GM21515 (cell line): ENCODE data around the gene PACS2.
"Not testable (repeated sequence)": the region's sequence is repeated elsewhere in the genome, so short reads cannot be mapped to it uniquely, and the experiment has no call there.

ENCODE experiments used
- ATAC-seq: cut with Tn5 transposase; IDR thresholded peaks from one replicate; pipeline ENCODE4 v1.9.1; 2021; ENCODE audit not compliant: unreplicated experiment

PACS2 gene

DNA sequence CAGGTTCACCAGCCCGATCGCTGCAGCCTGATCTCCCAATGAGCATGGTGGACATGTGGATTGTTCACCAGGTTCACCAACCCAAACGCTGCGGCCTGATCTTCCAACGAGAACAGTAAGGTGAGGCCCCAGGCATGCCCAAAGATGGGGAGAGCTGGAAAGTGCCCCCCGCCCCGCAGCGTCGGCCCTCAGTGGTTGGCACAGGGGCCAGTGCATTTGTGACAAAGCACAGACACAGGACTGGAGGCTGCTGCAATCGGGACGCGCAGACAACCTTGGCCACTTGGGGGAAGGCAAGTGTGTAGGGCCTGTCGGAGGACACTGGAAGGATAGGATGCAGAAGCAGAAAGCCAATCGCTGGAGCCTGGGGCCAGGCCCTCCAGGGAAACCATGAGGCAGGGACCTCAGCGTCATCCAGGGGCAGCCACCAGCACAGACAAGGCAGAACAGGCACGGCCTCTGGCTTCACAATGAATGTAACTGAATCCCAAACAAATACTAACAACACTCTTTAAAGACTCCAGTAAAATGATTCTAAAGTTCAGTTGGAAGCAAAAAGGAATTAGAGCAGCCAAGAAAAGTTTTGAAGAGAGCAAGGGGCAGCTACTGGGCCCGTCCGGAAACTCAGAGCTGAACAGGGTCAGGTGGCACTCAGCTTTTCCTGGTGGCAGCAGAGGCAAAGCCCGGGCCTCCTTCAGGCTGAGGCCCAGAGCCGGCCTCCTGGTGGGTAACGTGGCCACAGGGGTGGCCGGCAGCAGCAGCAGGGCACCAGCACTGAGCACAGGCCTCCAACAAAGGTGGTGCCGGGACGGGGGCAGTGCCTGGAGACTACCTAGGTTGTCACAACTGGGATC is 27.1 kb upstream of the PACS2 start:
- no peak for ATAC-seq

DNA sequence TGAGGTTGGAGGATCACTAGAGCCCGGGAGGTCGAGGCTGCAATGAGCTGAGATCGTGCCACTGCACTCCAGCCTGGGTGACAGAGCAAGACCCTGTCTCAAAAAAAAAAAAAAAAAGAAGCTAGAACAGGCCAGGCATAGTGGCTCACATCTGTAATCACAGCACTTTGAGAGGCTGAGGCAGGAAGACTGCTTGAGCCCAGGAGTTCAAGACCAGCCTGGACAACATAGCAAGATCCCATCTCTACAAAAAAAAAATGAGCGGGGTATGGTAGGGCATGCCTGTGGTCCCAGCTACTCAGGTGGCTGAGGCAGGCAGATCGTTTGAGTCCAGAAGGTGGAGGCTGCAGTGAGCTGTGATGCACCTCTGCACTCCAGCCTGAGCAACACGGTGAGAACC is 25.6 kb upstream of the PACS2 start:
- not testable (repeated sequence) for ATAC-seq

DNA sequence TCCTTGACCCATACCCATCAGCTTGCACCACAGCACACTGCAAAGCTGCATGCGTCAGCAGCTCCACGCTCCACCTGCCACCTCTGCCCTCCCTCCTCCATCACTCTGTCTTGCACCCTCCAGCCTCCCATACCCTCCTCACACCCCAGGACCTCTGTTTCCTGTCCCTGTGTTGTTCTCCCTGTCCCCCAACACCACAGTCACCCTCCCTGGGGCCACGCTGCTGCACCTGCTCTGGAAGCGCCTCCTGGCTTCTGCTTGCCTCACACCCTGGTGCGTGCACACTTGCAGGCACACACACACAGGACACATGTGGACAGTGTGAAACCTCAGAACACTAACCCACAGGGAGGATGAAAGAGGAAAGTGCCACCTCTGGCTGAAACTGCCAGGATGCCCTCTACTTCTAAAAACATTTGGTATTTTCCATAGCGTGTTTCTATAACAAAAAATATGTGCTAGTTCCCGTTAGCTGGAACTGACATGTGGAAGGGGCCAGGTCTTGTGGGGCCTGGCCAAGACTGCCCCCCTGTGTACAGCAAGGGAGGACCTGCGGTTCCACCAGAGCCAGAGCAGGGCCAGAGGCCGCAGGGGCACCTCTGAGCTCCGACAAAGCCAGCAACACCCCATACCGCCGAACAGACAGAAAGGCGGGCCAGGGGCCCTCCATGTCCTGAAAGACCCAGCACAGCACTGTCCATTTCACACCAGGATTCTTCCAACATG is 23.8 kb upstream of the PACS2 start:
- no peak for ATAC-seq

DNA sequence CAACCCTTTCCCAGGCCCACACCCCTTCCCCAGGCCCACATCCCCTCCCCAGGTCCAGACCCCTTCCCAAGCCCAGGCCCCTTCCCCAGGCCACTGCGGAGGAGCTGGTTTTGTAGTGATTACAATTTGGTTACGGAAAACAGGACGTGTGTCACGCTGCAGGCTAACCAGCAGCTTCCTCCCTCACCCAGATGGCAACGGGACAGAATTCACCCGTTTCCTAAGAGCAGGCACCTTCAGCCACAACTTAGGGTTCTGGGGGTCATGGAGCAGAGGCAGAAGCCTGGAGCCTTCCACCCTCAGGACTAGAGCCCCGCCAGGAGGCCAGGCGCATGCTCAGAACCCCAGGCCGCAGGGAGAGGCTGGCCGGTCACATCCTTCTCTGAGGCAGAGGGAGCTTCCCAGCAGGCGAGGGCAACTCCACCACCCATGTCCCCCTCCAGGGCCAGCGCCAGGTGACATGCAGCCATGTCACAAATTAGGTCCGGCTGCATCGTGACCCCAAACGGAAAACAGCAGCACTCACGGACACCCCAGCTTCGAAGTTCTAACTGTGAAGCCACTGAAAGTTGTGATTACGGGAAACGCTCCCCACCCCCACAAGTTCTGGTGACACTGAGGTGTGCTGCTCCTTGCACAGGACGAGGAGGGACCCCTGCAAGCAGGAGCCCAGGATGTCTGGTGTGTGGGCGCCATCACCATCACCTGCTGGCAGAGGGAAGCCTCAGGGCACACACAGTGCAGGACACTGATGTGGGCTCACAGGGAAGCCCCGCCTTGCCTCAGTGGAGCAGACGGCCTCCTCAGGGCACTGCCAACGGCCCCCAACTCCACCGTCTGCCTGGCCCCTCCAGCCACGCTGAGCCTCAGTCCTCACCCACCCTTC is 21.5 kb upstream of the PACS2 start:
- no peak for ATAC-seq

DNA sequence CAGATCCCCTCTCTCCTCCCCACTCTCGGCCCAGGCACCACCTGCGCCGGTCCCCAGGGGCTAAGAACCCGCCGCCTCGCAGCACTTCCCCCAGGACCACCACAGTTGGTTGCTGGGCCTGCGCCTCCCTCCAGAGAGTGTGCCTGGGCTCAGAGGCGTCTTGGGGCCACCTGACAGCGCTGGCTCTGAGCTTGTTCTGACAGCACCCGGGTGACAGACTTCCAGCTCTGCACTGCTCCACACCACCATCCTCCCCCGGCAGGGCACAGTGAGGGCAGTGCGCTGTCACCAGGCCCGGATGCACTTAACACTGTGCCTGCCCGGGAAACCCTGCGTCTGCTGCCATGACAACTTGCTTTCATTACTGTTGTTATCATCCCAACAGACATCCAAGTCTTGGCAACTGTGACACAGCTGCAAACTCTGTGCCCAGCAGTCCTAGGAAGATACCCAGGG is 20.4 kb upstream of the PACS2 start:
- no peak for ATAC-seq

DNA sequence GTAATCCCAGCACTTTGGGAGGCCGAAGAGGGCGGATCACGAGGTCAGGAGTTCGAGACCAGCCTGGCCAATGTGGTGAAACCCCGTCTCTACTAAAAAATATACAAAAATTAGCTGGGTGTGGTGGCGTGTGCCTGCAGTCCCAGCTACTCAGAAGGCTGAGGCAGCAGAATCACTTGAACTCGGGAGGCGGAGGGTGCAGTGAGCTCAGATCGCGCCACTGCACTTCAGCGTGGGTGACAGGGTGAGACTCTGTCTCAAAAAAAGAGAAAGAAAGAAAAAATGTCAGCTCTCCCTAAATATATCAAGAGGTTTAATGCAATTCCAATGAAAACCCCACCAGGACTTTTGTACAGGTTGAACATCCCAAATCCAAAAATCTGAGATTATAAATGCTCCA is 17.2 kb upstream of the PACS2 start:
- ATAC-seq = not testable (repeated sequence)

DNA sequence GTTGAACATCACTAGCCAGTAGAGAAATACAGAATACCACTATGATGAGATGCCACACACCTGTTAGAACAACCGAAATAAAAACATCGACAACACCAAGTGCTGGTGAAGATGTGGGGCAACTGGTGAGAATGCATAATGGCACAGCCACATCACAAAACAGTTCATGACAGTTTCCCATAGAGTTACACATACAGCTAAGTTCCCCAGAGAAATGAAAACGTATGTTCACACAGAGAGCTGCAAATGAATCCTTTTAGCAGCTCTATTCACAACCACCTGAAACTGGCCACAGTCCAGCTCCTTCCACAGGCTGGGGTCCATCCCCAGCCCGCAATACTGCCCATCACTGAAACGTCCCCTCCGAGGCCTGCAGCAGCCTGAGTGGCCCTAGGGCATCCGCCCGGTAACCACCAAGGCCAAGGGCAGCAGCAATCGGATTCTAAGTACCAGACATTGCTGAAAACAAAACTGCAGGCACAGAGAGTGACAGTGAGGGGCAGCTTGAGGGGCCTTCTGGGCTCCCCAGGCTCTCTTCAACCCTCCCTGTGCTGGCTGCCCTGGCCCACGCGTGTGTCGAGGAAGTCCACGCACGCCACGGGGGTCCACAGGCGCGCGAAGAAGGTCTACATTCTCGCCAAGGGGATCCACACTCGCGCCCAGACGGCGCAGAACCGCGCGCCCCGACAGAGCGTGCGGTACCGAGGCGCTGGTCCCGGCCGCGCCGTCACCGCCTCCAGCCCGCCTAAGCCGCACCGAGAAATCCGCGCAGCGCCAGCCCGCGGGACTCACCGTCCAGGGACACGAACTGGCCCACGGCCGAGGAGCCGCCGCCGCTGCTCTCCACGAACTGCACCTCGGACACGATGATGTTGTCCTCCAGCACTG is 14.7 kb upstream of the PACS2 start:
- peak; percentile 22 for ATAC-seq

DNA sequence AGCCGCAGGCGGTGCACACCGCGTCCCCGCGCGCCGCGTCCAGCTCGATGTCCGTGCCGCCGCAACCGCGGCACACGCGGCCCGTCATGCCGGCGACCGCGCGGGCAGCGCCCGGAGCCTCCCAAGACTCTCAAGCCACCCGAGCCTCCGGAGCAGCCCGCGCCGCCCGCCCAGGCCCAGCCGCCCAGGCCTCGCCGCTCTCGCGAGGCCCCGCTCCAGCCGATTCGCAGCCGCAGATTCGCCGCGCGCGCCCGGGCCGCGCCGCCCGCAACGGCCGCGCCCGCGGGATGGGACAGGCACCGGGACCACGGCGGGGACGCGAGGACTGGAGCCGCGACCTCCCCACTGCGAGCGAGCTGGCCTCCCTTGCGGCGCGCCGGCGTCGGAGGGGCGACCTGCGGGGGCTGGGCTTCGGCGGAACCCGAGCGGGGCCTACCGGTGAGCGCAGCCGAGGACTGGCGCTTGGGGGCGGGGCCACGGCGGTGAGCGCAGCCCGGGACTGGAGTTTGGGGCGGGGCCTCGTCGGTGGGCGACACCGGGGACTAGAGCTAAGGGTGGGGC is 13.9 kb upstream of the PACS2 start, which contains the start of gene BRF1:
Gene BRF1 (minus strand): TSS at position 460 of the 561 bp plus-strand sequence. CDS start 372 bp downstream, at position 88.
- peak; percentile 84 for ATAC-seq

DNA sequence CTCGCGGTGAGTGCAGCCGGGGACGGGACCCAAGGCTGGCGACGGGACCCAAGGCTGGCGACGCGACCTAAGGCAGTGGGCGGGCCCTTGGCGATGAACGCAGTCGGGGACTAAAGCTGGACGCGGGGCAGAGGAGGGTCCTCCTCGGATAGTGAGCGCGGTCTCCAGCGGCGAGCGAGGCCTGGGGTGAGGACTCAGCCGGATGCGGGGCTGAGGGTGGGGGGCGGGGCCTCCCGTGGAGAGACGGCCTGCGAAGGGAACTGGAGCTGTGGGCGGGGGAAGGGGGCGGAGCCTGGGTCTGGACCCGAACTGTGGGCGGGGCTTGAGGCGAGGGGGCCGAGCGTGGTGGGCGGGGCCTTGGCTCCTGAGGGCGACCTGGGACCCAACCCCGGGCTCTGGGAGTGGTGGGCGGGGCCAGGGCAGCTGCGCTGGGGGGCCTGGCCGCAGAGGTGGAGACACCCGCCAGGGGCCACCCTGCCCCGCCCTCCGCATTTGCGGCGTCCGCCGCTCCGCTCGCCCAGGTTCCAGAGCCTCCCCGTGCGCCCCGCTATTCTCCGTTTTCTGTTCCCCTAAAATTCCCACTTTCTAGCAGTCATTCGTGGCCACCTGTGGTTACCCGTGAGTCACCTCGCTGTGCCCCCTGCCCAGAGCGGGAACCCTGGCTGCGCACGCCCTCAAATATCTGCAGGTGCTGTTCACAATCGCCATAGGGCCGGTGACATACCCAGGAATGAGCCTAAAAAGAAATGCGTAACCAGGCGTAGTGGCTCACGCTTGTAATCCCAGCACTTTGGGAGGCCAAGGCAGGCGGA is 13.2 kb upstream of the PACS2 start:
- peak; percentile 60 for ATAC-seq

DNA sequence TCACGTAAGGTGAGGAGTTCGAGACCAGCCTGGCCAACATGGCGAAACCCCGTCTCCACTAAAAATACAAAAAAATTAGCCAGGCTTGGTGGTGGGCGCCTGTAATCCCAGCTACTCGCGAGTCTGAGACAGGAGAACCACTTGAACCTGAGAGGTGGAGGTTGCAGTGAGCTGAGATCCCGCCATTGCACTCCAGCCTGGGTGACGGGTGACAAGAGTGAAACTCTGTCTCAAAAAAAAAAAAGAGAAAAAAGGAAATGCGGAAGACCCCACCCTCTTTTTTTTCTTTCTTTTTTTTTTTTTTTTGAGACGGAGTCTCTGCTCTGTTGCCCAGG is 12.7 kb upstream of the PACS2 start:
- not testable (repeated sequence) for ATAC-seq

DNA sequence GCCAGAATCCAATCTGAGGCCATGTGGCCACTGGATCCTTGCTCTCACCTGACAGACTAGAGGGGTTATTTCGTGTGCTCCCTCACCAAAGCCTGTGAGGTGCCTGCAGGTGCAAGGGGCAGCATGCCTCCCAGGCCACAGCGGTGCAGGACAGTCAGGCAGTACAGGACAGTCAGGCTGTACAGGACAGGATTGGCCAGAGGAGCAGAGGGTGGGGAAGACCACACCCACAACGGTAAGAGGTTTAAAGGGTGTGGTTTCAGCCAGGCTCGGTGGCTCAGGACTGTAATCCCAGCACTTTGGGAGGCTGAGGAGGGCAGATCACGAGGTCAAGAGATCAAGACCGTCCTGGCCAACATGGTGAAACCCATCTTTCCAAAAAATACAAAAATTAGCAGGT is 10.6 kb upstream of the PACS2 start:
- ATAC-seq = no peak

DNA sequence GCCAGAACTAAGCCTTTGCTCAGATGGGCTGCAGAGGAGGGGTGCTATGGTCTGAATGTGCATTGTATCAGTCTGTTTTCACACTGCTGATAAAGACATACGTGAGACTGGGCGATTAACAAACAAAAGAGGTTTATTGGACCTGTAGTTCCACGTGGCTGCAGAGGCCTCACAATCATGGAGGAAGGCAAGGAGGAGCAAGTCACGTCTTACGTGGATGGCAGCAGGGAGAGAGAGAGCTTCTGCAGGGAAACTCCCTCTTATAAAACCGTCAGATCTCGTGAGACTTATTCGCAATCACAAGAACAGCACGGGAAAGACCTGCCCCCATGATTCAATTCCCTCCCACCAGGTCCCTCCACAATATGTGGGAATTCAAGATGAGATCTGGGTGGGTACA is 10.0 kb upstream of the PACS2 start:
- no peak for ATAC-seq

DNA sequence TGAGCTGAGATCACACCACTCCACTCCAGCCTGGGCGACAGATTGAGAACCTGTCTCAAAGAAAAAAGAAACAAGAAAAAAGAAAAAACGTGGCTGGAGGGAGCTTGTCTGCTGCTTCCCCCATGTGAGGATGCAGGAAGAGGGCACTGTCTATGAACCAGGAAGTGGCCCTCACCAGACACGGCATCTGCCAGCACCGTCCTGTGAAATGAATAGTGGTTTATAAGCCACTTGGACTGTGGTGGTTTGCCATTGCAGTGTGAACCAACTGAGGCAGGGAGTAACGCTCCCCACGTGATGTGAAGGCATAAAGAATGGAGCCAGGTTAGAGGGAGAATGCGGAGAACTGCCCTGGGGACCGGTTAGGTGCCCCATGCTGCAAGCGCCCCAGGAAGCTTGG is 9.2 kb upstream of the PACS2 start:
- no peak for ATAC-seq

DNA sequence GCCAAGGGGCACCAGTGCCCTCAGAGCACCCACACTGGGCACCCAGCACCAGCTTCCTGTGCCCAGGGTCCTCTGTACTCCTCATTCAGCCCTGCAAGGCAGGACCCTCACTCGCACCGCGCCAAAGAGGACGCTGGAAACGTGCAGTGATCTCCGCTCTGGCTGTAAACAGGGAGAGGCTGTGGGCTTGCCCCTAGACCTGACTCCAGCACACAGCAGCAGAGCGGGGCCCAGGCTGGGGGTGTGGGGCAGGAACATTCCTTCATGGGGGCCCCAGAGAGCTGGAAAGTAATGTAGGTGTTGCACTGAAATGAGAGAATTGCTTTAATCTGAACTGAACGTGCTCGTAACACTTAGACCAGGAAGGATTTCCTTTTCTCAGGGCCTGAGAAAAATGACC is 8.8 kb upstream of the PACS2 start:
- no peak for ATAC-seq

DNA sequence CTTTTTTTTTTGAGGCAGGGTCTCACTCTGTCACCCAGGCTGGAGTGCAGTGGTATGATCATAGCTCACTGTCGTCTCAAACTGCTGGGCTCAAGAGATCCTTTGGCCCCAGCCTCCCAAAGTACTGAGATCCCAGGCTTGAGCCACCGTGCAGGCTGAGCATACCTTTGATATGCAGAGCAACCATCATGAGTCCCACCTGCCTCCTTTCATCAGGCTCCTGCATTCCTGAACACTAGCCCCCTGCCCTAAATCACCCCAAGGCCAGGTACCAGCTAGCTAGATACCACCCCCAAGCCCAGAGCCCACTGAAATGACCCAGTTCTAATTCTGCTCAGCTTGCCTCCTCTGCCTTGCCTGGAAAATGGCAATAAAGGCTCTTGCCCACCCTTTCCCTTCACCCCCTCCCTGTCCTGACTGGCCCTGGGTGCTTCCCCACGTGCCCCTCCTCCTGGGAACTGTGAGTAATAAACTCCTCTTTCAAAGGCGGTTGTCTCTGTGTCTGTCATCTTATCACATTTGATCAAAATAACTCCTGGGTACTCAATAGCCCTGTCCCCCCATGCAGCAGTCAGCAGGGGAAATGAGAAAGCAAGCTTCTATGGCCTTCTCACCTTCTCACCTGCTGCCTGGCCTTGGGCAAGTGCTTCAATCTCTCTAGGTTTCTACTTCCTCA is 7.4 kb upstream of the PACS2 start:
- ATAC-seq = no peak

DNA sequence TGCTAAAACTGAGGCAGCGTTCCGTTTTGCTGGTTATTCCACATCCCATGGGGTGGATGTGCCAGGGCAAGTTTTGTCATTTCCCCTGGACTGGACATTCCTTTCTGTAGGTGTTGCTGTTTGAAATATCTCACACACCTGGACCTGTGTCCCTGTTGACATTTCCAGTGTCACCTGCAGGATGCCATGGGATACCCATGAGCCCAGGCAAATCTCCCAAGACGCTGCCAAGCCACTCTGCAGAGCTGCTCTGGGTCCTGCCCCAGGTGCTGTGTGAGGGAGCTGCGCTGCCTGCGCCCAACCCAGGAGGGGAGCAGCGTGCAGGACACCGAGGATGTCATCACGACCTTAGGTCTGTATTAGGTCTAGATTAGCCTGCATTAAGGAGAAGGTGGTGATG is 5.2 kb upstream of the PACS2 start:
- ATAC-seq = no peak

DNA sequence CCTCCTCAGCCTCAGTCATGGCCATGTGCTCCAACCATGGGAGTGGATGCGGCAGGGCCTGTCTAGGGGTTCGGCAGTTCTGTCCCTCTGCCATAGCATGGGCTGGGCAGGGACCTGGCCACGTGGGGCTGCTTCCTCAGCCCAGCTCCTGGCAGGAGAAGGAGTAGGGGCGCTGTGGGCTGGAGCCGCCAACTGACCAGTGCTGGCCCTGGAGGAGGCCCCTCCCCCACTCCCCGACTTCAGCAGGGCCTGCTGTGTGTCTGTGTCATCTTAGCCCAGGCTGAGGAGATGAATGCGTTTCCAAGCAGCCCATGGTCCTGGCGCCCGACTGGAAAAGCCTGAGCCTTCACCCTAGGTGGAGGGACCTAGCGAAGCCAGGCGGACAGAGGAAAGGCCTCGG is 2.7 kb upstream of the PACS2 start:
- no peak for ATAC-seq

DNA sequence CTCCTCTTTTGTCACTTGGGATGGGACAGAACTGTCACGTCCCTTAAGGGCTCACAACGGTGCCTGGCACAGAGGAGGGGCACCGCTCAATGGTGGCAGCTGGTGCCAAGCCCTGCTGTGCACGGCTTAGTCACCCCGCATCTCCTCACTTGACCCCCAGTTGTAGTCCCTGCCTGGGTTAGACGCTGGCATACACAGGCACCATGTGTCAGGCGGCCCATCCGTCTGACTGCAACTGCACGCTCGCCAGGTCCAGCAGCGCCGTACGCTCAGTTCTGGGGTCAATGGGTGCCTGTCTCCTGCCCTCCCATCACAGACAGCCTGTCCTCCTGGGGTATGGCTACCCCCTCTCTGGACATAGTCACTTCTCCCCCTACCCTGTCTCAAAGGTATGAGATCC is 1.6 kb upstream of the PACS2 start:
- ATAC-seq = no peak
